Central memory CD4-positive, alpha-beta T cell (primary cell): Measurements from ENCODE around the gene MACROH2A1.
"Not testable (repeated sequence)": the region's sequence is repeated elsewhere in the genome, so short reads cannot be mapped to it uniquely, and the experiment has no call there.

ENCODE experiments used
- DNase-seq: peaks from one replicate; pipeline ENCODE4 v3.0.0; 2022

MACROH2A1 gene

DNA sequence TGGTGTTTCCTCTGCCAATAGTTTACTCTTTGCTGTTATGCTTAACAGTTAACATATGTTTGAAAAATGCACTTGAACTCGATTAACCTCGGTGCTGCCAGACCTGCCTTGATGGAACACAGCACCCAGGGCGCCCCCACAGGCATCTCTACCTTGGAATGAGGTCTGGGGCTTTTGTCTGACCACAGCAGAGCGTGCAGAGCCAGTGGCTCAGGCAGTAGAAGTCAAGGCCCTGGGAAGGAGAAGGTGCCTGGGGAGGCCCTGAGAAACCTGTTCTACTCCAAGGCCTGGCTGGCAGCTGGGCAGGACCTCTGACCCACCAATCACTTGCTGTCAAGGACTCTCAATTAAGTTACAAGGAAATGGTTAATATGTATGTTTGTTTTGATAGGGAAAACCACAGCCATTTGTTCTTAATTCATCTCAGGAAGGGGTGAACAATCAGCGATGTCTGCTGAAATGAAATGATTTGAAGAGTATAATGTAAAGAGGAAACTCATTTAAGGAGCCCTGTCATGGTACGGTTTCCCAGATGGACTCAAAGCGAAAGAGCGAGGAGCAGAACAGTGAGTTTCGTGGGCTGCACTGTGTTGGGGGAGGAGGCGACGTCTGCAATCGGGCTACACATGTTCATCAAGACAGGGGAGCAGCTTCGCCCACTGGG, 21.9 kb downstream of the MACROH2A1 start:
- no peak for DNase-seq

DNA sequence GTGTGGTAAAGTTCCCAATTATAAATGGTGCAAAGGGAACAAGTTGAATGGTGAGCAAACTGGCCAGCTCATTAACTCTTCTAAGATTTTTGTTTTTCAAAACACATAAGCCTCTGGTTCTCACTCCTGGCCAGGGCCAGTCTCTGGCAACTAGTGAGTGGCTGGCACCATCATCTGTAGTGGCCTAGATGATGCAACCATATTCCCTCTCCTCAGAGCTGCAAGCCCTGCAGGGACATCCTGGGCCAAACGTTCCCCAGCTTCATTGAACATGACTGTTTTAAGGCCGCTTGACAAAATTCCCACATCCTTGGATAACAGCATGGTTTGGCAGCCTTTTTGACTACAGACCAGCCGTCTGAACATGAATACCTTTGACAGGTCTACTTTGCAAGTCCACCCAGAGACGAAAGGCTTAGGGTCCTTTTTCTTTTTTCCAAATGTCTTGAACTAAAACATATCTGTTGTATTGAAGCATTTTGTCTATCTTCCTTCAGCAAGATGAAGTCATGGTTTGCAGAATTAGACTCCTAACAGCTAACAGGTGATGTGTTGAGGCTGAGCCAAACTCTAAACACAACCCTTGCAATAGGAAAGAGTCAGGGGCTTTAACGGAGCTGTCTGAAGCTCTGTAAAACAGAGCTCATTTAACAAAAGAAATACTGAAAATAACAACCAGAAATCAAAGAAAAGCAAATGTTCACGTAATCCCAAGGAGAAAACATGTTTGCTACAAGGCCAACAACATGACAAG, 23.8 kb downstream of the MACROH2A1 start:
- DNase-seq = no peak

DNA sequence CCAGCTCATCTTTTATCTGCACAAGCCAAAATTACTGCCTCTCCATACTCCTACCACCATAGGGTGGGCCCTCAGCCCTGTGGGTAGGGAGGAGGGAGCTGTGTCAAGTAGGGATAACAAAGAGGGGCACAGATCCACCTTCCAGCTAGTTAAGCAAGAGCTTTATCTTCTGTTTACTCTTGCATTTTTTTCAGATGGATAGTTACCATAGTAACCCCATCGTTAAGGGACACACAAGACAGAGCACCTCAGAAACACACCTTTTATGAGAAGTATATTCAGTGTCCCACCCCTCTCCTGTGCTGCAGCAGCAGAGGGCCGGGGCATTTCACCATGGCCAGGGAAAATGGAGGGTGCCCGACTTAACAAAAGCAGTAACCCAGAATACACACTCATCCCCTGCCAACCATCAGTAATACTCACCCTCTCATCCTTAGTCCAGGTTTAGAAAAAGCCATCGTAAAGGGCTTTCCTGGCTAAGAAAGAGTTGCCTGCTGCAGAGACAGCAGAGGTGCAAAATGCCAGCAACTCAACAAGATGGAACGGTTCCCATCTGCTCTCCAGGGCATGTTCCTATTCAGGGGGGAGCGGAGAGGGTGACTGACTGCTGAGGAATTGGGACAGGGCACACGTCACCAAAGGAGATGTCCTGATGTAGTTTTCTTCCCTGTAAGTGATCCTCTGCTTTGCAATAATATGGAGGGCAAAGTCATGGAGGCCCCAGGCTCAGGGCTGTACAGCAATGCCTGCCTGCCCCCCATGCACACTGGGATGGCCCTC, 25.1 kb downstream of the MACROH2A1 start:
- no peak for DNase-seq

DNA sequence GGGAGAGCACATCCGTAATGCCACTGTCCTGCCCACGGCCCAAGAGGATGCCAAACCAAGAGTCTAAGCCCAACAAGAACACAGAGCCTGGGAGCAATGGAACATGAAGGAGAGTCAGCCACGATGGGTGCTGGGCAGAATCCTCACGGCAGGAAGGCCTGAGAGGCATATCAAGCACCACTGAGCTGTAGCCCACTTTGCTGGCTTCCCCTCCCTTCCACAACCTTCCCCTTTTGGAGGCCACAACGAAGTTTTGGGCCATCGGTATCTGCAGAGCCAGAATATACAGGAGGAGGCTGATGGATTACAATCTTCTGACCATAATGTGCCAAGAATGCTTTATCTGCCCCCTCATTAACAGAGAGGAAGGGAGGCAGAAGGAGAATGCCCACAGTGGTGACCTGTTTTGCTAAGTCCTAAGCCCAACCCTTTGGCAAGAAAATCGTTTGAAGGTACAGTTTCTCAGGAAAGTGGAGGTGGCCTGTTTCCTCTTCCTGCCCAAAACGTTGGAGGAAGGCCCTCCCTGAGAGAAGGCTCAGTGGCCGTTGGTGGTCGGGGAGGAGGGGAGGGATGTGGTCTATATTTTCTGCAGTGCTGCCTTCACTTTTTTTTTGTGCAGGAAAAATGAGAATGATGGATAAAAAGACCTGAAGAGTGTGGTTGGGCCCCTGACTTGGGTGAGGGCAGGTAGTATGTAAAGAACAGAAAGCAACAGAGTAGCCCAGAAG, 26.2 kb downstream of the MACROH2A1 start:
- no peak for DNase-seq

DNA sequence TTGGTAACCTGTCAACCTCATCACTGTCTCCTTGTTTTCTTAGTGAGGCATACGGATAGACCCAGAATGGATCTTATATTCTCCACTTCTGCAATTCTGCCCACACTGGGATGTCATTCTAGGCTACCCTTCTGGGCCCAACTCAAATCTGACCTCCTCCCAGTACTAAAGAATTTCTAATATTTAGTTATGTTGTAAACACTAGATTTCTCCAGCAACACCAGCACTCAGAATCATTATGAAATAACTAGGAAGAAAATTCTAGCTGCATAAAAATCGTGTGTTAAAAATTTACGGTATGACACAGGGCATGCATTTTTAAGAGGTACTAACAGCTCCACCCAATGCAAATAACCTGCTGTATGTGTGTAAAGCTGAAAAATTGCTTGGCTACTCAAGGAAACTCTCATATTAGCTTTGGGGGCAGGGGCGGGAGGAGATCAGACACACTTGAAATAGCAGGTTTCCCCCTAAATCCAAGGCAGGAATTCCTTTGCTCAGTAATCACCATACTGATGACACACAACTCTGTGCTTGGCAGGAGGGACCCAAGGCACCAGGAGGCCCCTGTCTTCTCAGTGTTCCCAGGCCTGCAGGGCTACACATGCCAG, 27.3 kb downstream of the MACROH2A1 start:
- DNase-seq = no peak

DNA sequence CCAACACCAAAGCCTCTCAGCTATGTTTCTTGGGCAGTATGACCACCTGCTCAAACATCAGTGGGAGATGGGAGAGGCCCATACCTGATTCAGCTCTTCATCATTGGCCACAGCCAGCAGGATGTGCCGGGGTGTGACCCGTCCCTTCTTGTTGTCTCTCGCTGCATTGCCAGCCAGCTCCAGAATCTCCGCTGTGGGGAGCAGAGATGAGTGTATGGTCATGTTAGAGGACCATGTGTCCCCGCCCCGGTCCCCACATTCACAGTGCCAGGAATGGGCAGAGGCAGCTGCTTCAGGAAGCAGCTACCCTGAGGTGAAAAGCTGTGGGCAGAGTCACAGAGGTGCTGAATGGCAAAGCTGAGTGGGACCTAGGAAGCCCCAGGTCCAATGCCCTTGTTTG, 29.1 kb downstream of the MACROH2A1 start:
- no peak for DNase-seq

DNA sequence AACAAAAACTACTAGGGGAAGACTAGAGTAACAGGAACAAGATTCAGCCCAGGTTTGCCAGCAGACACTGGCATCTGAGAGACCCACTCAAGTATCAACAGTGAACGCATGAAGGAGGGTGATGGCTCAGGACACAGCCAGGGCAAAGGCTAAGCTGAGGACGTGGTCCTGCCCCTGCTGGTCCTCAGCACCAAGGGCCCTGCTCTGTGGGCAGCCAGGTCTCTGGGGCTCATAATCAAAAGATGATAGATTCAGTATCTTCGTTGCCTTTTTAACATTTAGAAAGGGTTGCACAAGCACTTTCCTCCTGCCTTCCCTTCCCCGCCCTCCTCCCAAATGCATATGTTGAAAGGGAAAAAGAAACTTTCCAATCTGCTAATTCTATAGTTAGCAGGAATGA, 31.5 kb downstream of the MACROH2A1 start:
- no peak for DNase-seq

DNA sequence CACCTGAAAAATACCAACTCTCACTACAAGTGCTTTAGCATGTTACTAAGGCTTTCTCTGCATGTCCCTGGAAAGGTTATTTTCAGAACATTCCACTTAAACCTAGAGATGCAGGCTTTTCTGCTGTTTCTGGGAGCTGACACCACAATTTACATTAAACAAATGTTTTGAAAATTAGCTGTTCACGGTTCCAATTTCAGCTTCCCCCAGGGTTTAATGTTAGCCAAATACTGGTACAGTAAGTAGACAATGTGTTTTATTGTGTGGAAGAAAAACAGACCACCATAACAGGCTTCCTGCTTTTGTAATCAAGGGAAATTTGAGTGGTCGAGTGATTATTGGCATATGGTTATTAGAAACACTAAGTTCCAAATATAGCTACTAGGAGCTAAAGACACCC, 32.0 kb downstream of the MACROH2A1 start:
- no peak for DNase-seq

DNA sequence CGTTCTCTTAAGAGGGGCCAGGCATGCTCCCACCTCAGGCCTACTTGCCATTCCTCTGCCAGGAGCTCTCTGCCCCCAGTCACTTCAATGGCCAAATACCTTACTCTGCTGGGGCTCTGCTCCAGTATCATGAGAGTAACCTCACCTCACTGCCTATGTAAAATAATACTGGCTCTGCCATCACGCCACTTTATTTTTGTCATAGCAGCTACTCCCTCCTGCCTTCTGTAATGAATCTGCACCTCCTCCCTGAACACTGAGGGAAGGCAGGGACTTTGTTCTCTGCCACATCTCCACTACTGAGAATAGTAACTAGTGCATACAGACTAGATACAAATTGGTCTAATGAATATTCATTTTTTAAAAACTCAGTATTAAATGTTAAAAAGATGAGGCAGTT, 33.8 kb downstream of the MACROH2A1 start:
- no peak for DNase-seq

DNA sequence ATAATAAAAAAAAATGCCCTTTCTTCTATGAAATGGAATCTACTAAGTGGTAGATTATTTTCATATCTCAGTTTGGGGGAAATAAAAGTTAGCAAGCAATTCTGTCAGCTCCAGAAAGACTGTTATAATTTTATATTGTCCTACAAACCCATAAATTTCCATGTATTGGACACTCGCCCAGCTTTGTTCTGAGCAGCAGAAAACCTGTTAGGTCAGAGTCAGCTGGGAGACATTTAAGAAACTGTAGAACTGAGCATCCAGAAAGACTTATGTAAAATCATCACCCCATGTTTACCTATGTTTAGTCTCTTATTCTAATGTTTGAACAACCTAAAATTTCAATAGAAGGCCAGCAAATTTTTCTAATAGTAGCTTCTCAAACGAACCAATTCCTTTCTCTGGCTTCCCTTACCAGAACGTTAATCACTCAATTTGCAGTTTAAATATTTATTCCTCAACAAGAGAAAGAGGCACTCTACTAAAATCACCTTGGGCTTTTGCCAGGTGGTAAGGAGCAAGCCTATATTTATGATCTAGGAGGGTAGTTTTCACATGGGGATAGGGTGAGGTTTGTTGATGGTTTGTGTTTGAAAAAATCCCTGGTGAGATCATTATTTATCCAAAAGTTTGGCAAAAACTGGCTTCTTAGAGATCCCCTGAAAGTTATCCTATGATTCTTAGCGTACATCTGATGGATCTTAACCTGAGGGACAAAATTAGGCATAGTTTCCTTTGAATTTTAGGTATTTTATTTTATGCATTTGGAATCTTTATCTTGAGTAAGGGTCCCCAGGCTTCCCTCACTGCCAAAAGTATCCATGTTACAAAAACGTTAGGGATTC, 34.4 kb downstream of the MACROH2A1 start:
- DNase-seq = no peak

DNA sequence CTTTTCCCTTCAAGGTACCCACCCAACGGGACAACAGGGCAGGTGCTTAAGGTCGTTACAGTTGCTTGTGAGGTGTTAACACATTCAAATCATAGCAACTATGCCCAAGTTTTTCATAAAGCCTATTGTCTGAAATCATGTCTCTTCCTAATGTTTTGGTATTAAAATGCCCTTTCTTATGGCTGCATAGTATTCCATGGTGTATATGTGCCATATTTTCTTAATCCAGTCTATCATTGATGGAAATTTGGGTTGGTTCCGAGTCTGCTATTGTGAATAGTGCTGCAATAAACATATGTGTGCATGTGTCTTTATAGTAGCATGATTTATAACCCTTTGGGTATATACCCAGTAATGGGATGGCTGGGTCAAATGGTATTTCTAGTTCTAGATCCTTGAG, 35.7 kb downstream of the MACROH2A1 start:
- DNase-seq = not testable (repeated sequence)

DNA sequence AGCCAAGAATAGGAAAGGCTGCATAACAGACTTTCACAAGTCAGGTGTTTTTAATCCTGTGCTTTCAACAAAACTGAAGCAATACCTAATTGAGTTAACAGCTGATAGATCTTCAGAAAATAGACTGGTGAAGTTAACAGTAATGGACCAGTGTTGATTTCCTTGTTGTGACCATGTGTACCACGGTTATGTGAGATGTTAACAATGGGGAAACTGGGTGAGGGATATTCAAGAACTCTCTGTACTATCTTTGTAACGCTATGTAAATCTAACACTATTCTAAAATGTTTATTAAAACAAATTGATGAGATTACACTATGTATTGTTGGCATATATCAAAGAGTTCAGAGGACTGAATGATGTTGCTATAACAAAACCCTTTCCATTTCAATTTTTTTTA, 36.9 kb downstream of the MACROH2A1 start:
- DNase-seq = no peak

DNA sequence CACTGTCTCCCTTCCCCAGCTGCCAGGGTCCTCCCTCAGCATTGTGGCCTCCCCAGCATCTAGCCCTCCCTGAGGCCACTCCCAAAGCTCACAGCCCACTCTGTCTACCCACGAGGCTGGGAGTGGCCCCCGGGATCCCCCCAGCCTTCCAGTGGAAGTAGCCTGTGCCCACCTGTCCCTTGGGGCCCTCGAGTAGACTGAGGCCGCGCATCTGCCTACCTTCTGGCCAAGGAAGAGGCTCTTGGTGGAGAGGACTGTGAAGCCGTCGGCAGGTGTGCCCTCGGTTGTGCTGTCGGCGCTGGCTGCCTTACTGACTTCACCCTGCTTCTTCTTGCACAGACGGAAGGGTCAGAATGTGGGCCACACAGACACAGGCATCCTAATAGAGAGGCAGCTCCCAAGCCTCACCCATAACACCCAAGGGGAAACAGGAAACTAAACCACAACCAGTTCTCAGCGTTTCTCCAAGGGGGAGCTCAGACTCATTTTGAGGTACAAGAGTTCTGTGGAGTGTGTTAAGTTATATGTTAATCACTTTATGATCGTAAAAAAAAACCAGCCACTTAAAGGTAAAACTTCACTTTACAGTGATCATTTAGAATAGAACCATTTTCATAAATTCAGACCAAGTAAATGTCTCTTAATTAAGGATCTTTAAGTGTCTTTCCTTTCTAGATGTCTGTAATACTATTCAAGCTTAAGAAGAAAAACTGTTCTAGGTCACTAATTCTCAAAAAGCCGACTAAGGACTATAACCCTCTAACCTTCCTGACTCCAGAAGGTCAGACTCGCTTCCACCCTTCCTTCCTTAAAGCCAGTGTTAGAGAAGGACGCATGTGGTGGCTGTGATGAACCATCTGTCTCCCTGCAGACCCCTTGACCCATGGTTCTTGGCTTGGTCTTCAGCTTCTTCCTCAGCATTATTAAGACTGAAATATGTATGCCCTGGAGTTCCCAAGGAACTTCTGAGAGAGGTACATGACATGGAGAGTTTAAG, 38.5 kb downstream of the MACROH2A1 start:
- no peak for DNase-seq

DNA sequence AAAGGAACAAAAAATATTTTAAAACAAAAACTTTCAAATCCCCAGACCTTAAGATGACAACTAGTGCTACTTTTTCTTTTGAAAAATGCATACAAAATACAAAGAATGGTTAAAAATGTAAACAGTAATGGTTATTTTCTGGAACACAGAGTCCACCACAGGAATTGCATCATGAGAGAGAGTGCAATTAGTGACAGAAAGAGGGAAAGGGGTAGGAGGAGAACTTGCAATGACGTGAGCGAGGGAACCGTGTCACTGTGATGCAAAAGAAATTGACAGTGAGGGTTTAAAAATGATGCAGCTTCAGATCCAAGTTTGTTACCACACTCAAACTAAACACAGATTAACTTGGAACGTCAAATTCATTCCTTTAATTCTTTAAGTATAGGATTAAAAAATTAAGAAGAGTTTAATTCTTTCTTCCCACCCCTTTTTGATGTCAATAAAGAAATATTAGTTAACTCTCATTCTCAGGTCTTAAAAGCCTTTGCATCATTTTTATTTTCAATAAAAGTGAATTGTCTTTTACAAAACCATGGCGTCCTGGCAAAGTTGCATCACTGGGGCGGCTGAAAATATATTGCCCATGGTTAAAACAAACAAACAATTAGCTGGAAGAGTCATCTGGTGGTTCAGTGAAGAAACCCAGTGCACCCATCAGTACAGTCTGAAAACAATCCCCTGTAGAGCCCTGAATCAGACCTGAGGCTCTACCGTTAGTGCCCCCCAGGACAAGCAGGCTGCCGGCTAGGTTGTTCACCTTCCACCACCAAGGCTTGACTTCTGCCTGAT, 39.5 kb downstream of the MACROH2A1 start:
- no peak for DNase-seq

DNA sequence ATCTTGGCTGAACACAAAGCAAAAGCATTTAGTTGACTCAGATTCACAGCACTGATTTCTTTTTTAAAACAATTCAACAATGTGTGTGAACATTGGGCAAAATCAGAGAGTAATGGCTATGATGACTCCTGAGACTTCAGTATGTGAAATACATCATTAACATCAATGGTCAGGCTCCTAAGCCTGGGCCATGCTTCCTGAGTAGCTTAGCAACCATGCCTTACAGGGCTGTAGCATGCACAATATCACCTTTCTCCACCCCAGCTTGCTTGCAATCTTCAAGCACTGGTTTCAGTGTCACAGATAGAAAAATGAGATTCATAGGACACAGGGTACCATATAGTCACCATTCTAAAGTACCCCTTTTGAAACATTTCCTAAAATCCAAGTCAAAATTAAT, 41.3 kb downstream of the MACROH2A1 start:
- DNase-seq = no peak

DNA sequence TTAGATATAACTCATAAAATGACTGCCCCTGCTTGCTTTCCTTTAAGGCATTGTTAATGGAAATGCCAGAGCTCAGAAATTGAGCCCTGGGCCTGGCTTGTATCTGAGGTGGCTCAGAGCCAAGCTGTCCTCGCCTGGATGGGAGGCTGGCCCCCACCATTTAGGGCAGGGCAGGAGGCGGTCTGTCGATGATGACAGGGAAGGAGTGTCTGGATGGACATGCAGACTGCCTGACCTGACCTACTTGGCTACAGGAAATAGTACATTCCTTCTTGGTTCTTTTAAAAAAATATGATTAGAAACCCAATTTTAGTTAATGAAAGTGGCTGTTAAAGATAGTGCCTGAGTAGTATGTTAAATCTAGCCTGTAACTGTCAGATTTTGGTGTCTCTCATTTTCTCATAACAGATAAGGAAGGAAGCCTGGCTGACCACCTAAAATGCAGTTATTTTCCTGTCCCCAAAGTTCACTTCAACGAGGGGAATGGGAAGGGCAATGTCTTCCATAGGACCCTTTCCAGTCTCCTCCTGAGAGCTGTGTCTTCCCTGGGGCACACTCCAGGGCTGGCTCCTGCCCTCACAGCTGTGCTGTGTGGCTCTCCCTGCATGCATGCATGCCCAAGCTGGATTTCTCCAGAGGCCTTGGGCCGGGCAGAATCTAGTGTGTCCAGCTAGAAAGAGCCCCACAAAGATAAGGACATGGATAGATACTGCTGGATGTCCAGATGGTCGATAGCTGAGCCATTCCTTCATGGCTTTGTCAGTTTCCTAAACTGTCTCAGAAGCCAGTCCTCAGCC, 42.3 kb downstream of the MACROH2A1 start:
- DNase-seq = no peak

DNA sequence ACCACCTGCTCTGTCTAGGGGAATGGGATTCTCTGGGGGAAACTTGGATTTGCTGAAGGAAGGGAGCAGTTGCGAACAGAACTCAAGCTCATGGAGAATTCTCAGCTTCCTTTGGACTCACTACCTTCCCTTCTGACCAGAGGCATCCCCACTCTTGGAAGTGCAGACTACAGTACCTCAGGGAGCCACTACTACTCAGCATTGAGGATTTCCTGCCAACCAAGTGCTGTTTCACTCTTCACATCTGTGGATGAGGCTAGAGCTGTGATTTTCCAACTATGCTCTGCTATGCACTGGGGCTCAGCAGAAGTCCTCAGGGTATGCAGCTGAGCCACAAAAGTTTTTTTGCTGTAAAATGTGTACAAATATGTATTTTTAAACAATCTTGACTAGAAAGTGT, 43.9 kb downstream of the MACROH2A1 start:
- no peak for DNase-seq

DNA sequence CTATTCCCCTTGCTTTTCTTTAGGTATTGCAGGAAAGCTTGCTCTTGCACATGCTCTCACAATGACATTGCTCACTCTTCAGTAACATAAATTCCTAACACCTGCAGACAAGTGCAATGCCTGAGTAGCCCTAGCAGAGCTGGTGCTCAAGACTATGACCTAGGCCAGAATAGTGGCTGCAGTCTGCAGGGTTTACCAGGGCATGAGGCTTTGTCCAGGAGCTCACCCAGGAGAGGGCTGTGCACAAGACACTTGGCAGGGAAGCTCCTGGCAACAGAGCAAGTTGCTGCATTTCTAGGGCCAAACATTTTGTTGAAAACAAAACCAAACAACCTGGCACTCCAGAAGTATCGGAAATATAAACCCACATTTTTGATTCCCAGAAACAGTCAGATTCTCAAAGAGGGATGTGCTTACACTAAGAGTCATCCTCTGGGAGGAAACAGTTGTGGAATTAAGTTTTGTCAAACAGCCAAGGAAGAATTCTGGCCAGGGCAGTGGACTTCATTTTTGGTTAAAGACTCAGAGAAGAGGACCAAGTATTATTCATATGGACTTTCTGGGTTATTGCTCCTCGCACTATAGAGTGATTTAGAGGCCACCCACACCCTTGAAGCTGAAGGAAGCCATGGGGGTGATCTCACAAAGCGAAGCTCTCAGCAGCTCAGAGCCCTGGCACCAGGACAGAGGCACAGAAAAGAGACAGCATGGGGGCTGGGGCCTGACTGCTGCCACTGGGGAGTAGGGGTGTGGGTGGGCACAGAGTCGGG, 44.9 kb downstream of the MACROH2A1 start:
- no peak for DNase-seq
